ENCODE results near the gene VIPR2.
"Not testable (repeated sequence)": the region's sequence is repeated elsewhere in the genome, so short reads cannot be mapped to it uniquely, and the experiment has no call there.

The VIPR2 gene

DNA sequence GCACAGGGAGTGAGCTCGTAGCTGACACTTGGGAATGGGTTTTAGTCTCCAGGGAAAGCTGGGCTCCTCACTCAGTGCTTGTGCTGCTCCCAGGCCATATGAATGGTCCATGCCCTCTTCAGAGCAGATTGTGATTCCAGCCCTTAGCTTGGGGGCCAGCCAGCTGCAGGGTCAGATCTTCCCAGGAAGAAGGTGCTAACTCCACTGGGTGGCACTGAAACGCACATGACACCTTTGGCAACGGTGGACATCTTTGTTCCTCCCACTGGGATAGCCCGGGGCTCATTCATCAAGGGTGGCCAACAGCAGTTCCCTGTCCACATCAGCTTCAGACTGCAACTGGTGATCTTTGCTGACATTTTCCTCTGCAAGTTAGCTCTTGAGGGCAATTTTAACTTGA is 159.1 kb downstream of the VIPR2 start:
- TF ChIP-seq, protein P1, sequence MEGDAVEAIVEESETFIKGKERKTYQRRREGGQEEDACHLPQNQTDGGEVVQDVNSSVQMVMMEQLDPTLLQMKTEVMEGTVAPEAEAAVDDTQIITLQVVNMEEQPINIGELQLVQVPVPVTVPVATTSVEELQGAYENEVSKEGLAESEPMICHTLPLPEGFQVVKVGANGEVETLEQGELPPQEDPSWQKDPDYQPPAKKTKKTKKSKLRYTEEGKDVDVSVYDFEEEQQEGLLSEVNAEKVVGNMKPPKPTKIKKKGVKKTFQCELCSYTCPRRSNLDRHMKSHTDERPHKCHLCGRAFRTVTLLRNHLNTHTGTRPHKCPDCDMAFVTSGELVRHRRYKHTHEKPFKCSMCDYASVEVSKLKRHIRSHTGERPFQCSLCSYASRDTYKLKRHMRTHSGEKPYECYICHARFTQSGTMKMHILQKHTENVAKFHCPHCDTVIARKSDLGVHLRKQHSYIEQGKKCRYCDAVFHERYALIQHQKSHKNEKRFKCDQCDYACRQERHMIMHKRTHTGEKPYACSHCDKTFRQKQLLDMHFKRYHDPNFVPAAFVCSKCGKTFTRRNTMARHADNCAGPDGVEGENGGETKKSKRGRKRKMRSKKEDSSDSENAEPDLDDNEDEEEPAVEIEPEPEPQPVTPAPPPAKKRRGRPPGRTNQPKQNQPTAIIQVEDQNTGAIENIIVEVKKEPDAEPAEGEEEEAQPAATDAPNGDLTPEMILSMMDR (IDR thresholded peaks at IDR 0.05; ENCODE audit: low read depth, low read length) = no peak

DNA sequence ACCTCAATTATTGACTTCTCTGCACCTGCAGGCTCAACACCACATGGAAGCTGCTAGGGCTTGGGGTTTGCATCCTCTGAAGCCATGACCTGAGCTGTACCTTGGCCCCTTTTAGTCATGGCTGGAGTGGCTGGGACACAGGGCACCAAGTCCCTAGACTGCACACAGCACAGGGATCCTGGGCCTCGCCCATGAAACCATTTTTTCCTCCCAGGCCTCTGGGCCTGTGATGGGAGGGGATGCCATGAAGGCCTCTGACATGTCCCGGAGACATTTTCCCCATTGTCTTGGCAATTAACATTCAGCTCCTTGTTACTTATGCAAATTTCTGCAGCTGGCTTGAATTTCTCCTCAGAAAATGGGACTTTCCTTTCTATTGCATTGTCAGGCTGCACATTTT is 160.7 kb downstream of the VIPR2 start:
- not testable (repeated sequence) for DNase-seq (ENCODE audit: low read depth in 2 of 2); H3K4me3 ChIP-seq (replicated peaks in 1 of 2; ENCODE audit: low read depth in 2 of 2, low read length in 2 of 2)

More for the DNA sequence above, 159.1 kb downstream of the VIPR2 start:
- H3K4me3 ChIP-seq (replicated peaks in 1 of 2; ENCODE audit: low read depth in 2 of 2, low read length in 2 of 2) = no peak overlapping the region
- no peak for DNase-seq (ENCODE audit: low read depth in 2 of 2)

DNA sequence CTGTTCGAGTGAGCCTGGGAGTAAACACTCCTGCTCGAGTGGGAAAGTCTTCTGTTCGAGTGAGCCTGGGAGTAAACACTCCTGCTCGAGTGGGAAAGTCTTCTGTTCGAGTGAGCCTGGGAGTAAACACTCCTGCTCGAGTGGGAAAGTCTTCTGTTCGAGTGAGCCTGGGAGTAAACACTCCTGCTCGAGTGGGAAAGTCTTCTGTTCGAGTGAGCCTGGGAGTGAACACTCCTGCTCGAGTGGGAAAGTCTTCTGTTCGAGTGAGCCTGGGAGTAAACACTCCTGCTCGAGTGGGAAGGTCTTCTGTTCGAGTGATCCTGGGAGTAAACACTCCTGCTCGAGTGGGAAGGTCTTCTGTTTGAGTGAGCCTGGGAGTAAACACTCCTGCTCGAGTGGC is 162.6 kb downstream of the VIPR2 start:
- DNase-seq (ENCODE audit: low read depth in 2 of 2) = not testable (repeated sequence)

DNA sequence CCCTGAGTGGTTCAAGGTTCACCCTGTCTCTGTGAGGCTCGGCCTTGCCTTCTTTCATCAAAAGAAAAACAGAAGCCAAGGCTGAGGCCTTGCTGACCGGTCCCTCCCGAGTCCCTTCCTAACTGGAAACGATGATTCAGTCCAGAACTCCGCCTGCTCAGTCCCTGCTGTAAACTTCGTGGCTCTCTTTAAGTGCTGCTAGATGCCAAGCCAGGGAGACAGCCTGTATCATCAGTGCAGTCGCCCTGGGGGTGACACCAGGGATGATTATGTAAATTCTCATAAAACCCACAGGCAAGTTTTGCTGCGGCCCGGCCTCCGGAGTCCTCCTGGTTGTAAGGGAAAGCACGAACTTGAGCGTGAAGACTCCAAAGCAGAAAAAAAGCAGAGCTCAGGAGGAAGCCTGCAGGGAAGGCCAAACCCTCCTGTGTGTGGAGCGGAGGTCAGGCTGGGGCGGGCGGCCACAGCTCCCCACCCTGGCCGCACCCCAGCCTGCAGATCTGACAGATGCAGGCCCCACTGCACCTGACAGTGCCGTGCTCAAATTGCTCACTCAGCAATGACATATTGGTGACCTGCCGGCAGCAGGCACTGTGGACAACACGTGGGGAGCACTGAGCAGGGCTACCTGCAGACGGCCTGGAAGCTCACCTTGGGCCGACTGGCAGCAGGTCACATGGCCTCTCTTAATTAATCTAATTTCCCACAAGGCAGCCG is 164.9 kb downstream of the VIPR2 start:
- H3K4me3 ChIP-seq (replicated peaks in 1 of 2; ENCODE audit: low read depth in 2 of 2, low read length in 2 of 2) = no peak overlapping the region
- DNase-seq (ENCODE audit: low read depth in 2 of 2) = no peak
- TF ChIP-seq, protein P1 (IDR thresholded peaks at IDR 0.05; ENCODE audit: low read depth, low read length) = no peak

More for the DNA sequence above, 162.6 kb downstream of the VIPR2 start:
- not testable (repeated sequence) for H3K4me3 ChIP-seq (replicated peaks in 1 of 2; ENCODE audit: low read depth in 2 of 2, low read length in 2 of 2)

DNA sequence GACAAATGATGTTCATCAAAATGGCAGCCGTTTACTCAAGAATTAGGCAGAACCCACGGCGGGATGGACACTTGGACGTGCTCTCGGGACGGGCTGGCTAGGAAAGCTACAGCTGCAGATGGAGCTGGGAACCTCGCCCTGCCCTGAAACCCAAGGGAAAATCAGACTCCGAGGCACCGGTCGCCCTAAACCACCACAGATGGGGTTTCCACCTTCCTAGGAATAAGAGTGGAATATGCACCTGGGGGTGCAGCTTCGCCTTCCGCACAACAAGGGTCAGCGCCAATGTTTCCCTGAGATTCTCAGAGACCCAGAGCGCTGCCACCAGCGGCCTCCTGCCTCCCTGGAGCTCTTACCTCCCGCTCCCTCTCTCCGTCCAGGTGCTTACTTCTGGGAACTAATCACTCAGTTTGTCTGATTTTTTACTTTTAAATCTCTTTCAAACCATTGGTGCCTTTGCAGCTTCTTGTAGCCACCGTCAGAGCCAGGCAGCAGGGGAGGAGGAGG is 165.6 kb downstream of the VIPR2 start:
- TF ChIP-seq, protein P1 (IDR thresholded peaks at IDR 0.05; ENCODE audit: low read depth, low read length) = no peak
- H3K4me3 ChIP-seq (replicated peaks in 1 of 2; ENCODE audit: low read depth in 2 of 2, low read length in 2 of 2) = no peak overlapping the region
- no peak for DNase-seq (ENCODE audit: low read depth in 2 of 2)
